GM19467 (cell line): Measurements from ENCODE around the gene ZBTB24.
"Not testable (repeated sequence)": the region's sequence is repeated elsewhere in the genome, so short reads cannot be mapped to it uniquely, and the experiment has no call there.

Experiments used
- ATAC-seq: cut with Tn5 transposase; IDR thresholded peaks from one replicate; pipeline ENCODE4 v1.9.1; 2021; ENCODE audit warnings: mild to moderate bottlenecking, moderate library complexity; ENCODE audit not compliant: unreplicated experiment

The ZBTB24 gene

GRCh38 chr6:109482905-109483734 is at the start of gene ZBTB24:
Gene ZBTB24 (minus strand): TSS chr6:109483219. CDS start chr6:109482026, 1,193 bp downstream.
- ATAC-seq, result peak; percentile 83

- no peak for ATAC-seq
Measured at GRCh38 chr6:109531446-109531845, 48.4 kb upstream of the ZBTB24 start.

- no peak for ATAC-seq
Measured at GRCh38 chr6:109527989-109528388, 45.0 kb upstream of the ZBTB24 start.

- no peak for ATAC-seq
Measured at GRCh38 chr6:109526905-109527628, 44.0 kb upstream of the ZBTB24 start.

- ATAC-seq, result no peak
Measured at GRCh38 chr6:109524129-109524528, 41.1 kb upstream of the ZBTB24 start.

- no peak for ATAC-seq
Measured at GRCh38 chr6:109523478-109523877, 40.5 kb upstream of the ZBTB24 start.

- no peak for ATAC-seq
Measured at GRCh38 chr6:109521080-109521479, 38.1 kb upstream of the ZBTB24 start.

GRCh38 chr6:109519647-109520046 is 36.6 kb upstream of the ZBTB24 start:
- ATAC-seq, result not testable (repeated sequence)

- ATAC-seq, result no peak
Measured at GRCh38 chr6:109516929-109517328, 33.9 kb upstream of the ZBTB24 start.

- ATAC-seq, result no peak
Measured at GRCh38 chr6:109515781-109516409, 32.9 kb upstream of the ZBTB24 start.

GRCh38 chr6:109514946-109515345 is 31.9 kb upstream of the ZBTB24 start:
- no peak for ATAC-seq

- ATAC-seq, result no peak
Measured at GRCh38 chr6:109513571-109514071, 30.6 kb upstream of the ZBTB24 start.

- no peak for ATAC-seq
Measured at GRCh38 chr6:109512271-109512817, 29.3 kb upstream of the ZBTB24 start.

- no peak for ATAC-seq
Measured at GRCh38 chr6:109511832-109512231, 28.8 kb upstream of the ZBTB24 start.

GRCh38 chr6:109510358-109510757 is 27.3 kb upstream of the ZBTB24 start:
- no peak for ATAC-seq

GRCh38 chr6:109508166-109508860 is 25.3 kb upstream of the ZBTB24 start:
- ATAC-seq, result no peak

GRCh38 chr6:109507490-109508072 is 24.6 kb upstream of the ZBTB24 start:
- no peak for ATAC-seq

GRCh38 chr6:109506841-109507240 is 23.8 kb upstream of the ZBTB24 start:
- no peak for ATAC-seq

- ATAC-seq, result no peak
Measured at GRCh38 chr6:109506314-109506713, 23.3 kb upstream of the ZBTB24 start.
